HEK293 (cell line): ENCODE measurements around the gene PTGR2.

Experiments
- CTCF ChIP-seq: fragments of 450-650 bp; formaldehyde crosslinking; IDR thresholded peaks from 2 replicates; pipeline ENCODE4 v1.5.1; 2016; ENCODE audit warnings: missing biosample characterization, missing genetic modification characterization
- INSM2 ChIP-seq: fragments of 450-650 bp; formaldehyde crosslinking; IDR thresholded peaks from 2 replicates; pipeline ENCODE4 v1.5.1; 2016; ENCODE audit warnings: missing biosample characterization, missing genetic modification characterization
- PATZ1 ChIP-seq: fragments of 450-650 bp; formaldehyde crosslinking; IDR thresholded peaks from 2 replicates; pipeline ENCODE4 v1.5.1; 2016; ENCODE audit warnings: missing biosample characterization, missing genetic modification characterization
- YY1 ChIP-seq: fragments of 450-650 bp; formaldehyde crosslinking; IDR thresholded peaks from 2 replicates; pipeline ENCODE4 v1.5.1; 2018; ENCODE audit warnings: missing biosample characterization, missing genetic modification characterization
- ZFP3 ChIP-seq: fragments of 450-650 bp; formaldehyde crosslinking; IDR thresholded peaks from 2 replicates; pipeline ENCODE4 v1.5.1; 2016; ENCODE audit warnings: low read depth, missing biosample characterization, missing genetic modification characterization
- ZNF146 ChIP-seq: fragments of 450-650 bp; formaldehyde crosslinking; IDR thresholded peaks from 2 replicates; pipeline ENCODE4 v1.5.1; 2016; ENCODE audit warnings: missing biosample characterization, missing genetic modification characterization
- ZNF155 ChIP-seq: fragments of 450-650 bp; formaldehyde crosslinking; IDR thresholded peaks from 2 replicates; pipeline ENCODE4 v1.5.1; 2016; ENCODE audit warnings: missing biosample characterization, missing genetic modification characterization
- ZNF221 ChIP-seq: fragments of 450-650 bp; formaldehyde crosslinking; IDR thresholded peaks from 2 replicates; pipeline ENCODE4 v1.5.1; 2017; ENCODE audit warnings: missing biosample characterization, missing genetic modification characterization, borderline replicate concordance
- ZNF404 ChIP-seq: fragments of 450-650 bp; formaldehyde crosslinking; IDR thresholded peaks from 2 replicates; pipeline ENCODE4 v1.5.1; 2017; ENCODE audit warnings: missing biosample characterization, missing genetic modification characterization
- ZNF843 ChIP-seq: fragments of 450-650 bp; formaldehyde crosslinking; IDR thresholded peaks from 2 replicates; pipeline ENCODE4 v1.5.1; 2016; ENCODE audit warnings: missing biosample characterization, missing genetic modification characterization
- ZSCAN30 ChIP-seq: fragments of 450-650 bp; IDR thresholded peaks from 2 replicates; pipeline ENCODE4 v1.5.1; 2018; ENCODE audit warnings: missing biosample characterization, mild to moderate bottlenecking, missing genetic modification characterization, moderate library complexity

GRCh38 chr14:73878436-73878835, 26.8 kb downstream of the PTGR2 start:
- TF ChIP-seq ZFP3: no peak
- TF ChIP-seq YY1: no peak
- no peak for TF ChIP-seq INSM2 (tag by site-specific recombination)
- TF ChIP-seq ZSCAN30: no peak
- no peak for TF ChIP-seq ZNF221 (tag by site-specific recombination)
- no peak for TF ChIP-seq CTCF (tag by site-specific recombination)
- no peak for TF ChIP-seq ZNF404 (tag by site-specific recombination)
- no peak for TF ChIP-seq ZNF155 (tag by site-specific recombination)
- TF ChIP-seq ZNF843: no peak
- TF ChIP-seq ZNF146 (tag by site-specific recombination): no peak
- TF ChIP-seq PATZ1 (tag by site-specific recombination): no peak
